ENCODE results near the gene NAALADL2.

Gene NAALADL2

DNA sequence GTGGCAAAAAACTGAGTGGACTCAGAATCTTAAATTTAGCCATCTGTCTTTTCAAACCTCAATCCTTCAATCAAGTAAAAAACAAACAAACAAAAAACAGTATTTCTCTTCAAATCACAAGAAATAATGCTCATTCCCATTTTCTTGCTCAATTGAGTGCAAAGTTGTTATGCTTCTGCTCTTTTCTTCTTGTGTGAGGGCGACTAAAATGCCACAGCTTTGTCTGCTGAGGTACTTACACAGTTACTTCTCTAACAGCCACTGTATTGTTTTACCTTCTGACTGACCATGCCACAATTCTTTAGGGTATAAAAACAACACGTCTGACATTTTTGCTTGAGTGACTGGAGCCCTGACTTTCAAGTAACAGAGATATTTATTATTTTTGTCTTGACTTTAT, 617.4 kb downstream of the NAALADL2 start:
- no peaks in the 10 kb centered on the region for H3K36me3 ChIP-seq
- TF ChIP-seq, protein P1, sequence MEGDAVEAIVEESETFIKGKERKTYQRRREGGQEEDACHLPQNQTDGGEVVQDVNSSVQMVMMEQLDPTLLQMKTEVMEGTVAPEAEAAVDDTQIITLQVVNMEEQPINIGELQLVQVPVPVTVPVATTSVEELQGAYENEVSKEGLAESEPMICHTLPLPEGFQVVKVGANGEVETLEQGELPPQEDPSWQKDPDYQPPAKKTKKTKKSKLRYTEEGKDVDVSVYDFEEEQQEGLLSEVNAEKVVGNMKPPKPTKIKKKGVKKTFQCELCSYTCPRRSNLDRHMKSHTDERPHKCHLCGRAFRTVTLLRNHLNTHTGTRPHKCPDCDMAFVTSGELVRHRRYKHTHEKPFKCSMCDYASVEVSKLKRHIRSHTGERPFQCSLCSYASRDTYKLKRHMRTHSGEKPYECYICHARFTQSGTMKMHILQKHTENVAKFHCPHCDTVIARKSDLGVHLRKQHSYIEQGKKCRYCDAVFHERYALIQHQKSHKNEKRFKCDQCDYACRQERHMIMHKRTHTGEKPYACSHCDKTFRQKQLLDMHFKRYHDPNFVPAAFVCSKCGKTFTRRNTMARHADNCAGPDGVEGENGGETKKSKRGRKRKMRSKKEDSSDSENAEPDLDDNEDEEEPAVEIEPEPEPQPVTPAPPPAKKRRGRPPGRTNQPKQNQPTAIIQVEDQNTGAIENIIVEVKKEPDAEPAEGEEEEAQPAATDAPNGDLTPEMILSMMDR (IDR thresholded peaks at IDR 0.05; ENCODE audit: low read depth, low read length): no peak
- no peaks in the 10 kb centered on the region for H3K9me3 ChIP-seq
- no peak overlapping the region for H3K4me3 ChIP-seq (ENCODE audit: low read depth, low read length)
- DNase-seq: no peak
- no peaks in the 10 kb centered on the region for H3K4me1 ChIP-seq
- H3K27me3 ChIP-seq: no peaks in the 10 kb centered on the region

DNA sequence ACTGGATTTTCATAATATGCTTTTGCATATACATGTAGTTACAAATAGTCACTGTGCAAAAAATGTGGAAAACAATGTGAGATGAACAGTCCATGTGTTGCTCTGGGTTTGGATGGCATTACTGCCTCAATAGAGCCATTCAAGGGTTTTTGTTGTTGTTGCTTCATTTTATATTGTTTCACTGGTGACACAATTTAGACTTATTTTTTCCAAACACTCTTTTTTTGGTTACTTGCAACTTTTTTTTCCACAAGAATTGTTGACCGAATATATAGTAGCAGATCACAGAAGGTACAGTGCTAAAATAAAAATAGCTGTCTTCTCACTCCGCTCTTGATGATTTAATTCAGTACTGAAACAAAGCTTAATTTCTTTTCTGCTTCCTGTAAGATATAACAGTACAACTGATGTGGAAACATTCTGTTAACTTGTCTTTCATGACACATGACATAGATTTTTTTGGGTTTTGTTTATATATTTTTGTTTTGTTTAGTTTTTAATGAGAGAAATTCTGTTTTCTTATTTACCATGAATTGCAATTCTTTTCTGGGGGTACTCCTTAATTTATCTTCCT, 618.6 kb downstream of the NAALADL2 start:
- Histone ChIP-seq H3K27me3 (no peaks in the 10 kb centered on the region), H3K4me3 (ENCODE audit: low read depth, low read length) (no peak overlapping the region), H3K9me3 (no peaks in the 10 kb centered on the region), H3K4me1 (no peaks in the 10 kb centered on the region), H3K36me3 (no peaks in the 10 kb centered on the region)
- TF ChIP-seq, protein P1 (IDR thresholded peaks at IDR 0.05; ENCODE audit: low read depth, low read length): no peak
- DNase-seq: no peak

DNA sequence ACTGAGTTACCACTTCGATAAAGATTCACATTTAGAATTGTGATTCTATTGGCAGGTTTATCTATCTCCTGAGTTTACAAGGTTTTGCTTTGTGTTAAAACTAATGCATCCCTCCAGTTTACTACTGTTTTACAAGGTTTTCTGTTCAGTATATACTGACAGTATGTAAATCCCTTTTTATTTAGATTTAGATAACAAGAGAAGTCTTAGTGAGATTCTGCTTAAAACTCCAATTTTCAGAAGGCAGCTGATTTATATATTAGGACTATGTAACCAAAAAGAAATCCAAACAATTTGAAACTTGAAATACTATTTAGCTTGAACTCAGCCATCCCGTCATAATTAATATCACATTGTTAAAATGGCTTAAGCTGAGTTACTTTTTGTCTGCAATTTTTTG, 619.2 kb downstream of the NAALADL2 start:
- no peak for DNase-seq
- Histone ChIP-seq H3K36me3 (no peaks in the 10 kb centered on the region), H3K4me1 (no peaks in the 10 kb centered on the region), H3K4me3 (ENCODE audit: low read depth, low read length) (no peak overlapping the region), H3K9me3 (no peaks in the 10 kb centered on the region), H3K27me3 (no peaks in the 10 kb centered on the region)
- TF ChIP-seq, protein P1 (IDR thresholded peaks at IDR 0.05; ENCODE audit: low read depth, low read length): no peak

DNA sequence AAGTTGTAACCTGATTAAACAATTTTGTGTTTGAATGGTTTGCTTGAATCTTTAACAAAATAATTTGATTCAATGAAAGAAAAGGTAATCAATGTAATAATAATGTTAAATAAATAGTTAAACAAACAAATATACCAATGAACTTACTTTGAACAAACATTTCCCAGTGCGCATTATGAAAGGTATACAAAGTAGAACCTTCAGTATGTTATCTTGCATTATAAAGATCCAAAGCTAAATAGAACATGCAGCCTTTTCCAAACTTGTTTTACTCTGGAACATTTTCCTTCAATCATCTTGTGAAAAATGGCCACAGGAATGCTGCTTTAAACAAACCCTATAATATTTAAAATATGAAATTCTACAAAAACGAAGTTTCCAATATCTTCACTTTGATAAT, 620.0 kb downstream of the NAALADL2 start:
- H3K27me3 ChIP-seq: no peaks in the 10 kb centered on the region
- no peak overlapping the region for H3K4me3 ChIP-seq (ENCODE audit: low read depth, low read length)
- H3K4me1 ChIP-seq: no peaks in the 10 kb centered on the region
- no peaks in the 10 kb centered on the region for H3K36me3 ChIP-seq
- TF ChIP-seq, protein P1 (IDR thresholded peaks at IDR 0.05; ENCODE audit: low read depth, low read length): no peak
- no peak for DNase-seq
- H3K9me3 ChIP-seq: no peaks in the 10 kb centered on the region

DNA sequence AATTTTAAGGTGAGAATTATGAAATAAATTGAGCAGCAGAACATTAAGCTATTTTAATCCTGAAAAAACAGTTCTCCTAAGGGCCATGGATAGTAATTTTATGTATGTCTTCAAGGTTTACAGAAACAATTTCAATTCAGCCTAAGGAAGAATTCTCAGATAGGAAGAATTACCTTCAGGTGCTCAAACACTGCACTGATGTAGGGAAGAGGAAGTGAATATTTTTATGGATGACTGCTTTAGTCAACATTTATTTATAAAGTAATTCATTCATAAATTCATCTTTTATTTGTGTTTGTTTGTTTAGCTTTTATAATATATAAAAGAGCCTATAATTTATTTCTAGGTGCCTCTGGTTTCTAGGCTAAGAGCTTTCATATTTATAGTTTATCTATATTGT, 620.7 kb downstream of the NAALADL2 start:
- TF ChIP-seq, protein P1 (IDR thresholded peaks at IDR 0.05; ENCODE audit: low read depth, low read length): no peak
- H3K27me3 ChIP-seq: no peaks in the 10 kb centered on the region
- H3K36me3 ChIP-seq: no peaks in the 10 kb centered on the region
- no peaks in the 10 kb centered on the region for H3K4me1 ChIP-seq
- H3K4me3 ChIP-seq (ENCODE audit: low read depth, low read length): no peak overlapping the region
- DNase-seq: no peak
- no peaks in the 10 kb centered on the region for H3K9me3 ChIP-seq

DNA sequence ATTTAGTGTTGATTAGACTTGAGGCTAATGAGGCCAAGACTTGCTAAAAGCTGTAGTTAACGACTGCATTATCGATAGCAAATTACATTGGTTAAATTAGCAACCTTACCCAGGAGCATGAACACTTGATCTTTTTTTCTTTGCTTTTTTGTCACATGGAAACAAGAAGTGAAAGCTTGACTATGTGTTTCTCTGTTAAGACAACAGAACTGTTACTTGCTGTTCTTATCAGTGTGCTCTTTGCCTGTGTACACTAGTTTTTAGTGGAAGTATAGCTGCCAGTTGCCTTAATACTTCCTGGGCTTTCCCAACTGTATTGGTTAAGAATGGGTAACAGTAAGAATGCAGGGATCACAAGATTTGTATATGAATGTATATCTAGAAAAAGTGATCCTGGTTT, 625.5 kb downstream of the NAALADL2 start:
- Histone ChIP-seq H3K9me3 (no peaks in the 10 kb centered on the region), H3K27me3 (no peaks in the 10 kb centered on the region), H3K4me1 (no peaks in the 10 kb centered on the region), H3K36me3 (no peaks in the 10 kb centered on the region), H3K4me3 (ENCODE audit: low read depth, low read length) (no peak overlapping the region)
- TF ChIP-seq, protein P1 (IDR thresholded peaks at IDR 0.05; ENCODE audit: low read depth, low read length): no peak
- no peak for DNase-seq
